Prostate gland (tissue), 2 donors: ENCODE results near the gene RET.

ENCODE experiments used
- CTCF ChIP-seq, 4 experiments: fragments of 200-600 bp in 2 of 4; fragments of 450-650 bp in 2 of 4; sonication (generic) in 2 of 4; IDR thresholded peaks; 1 replicate in 3 of 4; 2 replicates in 1 of 4; pipeline ENCODE4 v1.5.1; 2016 to 2019; ENCODE audit warnings: antibody characterized with exemption in 4 of 4, mild to moderate bottlenecking in 2 of 4, moderate library complexity in 2 of 4
- POLR2A ChIP-seq: fragments of 450-650 bp; IDR thresholded peaks from one replicate; pipeline ENCODE4 v1.6.1; 2016; ENCODE audit warnings: antibody characterized with exemption, mild to moderate bottlenecking

GRCh38 chr10:43116596-43116995 is 39.7 kb downstream of the RET start:
- TF ChIP-seq CTCF (IDR thresholded peaks at IDR 0.05) (no peak), POLR2A (no peak)
